Measurements from ENCODE around the gene MRPL3.

DNA sequence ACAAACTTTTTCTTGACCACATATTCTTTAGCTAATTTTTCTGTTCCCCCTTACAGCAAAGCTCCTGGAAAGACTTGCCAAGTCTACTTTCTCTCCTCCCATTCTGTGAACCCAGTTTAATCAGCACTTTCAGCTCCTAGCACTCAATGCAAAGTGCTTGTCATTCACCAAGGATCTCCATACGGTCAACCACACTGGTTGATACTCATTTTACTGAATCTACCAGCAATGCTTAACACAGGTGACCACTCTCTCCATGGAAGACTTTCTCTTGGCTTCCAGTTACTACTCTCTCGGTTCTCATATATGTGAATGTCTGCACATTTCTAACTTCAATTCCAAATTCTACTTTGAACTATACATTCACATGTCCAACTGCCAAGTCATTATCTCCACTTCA lies 11.7 kb downstream of the MRPL3 start:
- TF ChIP-seq POLR2AphosphoS5 (IDR thresholded peaks at IDR 0.05; ENCODE audit: low read length) (no peak; the same call in 1 of the 2 replicates), POLR2A (IDR thresholded peaks at IDR 0.05; ENCODE audit: low read depth, low read length) (no peak), ZNF207 (IDR thresholded peaks at IDR 0.05; ENCODE audit: borderline replicate concordance) (no peak), RFX5 (IDR thresholded peaks at IDR 0.05; ENCODE audit: low read depth, low read length) (no peak), GATAD2B (conservative IDR thresholded peaks at IDR 0.05; ENCODE audit: low read depth) (no peak), LARP7 (IDR thresholded peaks at IDR 0.05) (no peak)
- TF ChIP-seq, protein P1, sequence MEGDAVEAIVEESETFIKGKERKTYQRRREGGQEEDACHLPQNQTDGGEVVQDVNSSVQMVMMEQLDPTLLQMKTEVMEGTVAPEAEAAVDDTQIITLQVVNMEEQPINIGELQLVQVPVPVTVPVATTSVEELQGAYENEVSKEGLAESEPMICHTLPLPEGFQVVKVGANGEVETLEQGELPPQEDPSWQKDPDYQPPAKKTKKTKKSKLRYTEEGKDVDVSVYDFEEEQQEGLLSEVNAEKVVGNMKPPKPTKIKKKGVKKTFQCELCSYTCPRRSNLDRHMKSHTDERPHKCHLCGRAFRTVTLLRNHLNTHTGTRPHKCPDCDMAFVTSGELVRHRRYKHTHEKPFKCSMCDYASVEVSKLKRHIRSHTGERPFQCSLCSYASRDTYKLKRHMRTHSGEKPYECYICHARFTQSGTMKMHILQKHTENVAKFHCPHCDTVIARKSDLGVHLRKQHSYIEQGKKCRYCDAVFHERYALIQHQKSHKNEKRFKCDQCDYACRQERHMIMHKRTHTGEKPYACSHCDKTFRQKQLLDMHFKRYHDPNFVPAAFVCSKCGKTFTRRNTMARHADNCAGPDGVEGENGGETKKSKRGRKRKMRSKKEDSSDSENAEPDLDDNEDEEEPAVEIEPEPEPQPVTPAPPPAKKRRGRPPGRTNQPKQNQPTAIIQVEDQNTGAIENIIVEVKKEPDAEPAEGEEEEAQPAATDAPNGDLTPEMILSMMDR (IDR thresholded peaks at IDR 0.05 in 2 of 3, conservative IDR thresholded peaks at IDR 0.05 in 1 of 3; ENCODE audit: control insufficient read depth in 2 of 3, extremely low read depth in 1 of 3, insufficient read depth in 1 of 3, low read depth in 3 of 3, low read length in 3 of 3) = no peak
- TF ChIP-seq, protein P2, sequence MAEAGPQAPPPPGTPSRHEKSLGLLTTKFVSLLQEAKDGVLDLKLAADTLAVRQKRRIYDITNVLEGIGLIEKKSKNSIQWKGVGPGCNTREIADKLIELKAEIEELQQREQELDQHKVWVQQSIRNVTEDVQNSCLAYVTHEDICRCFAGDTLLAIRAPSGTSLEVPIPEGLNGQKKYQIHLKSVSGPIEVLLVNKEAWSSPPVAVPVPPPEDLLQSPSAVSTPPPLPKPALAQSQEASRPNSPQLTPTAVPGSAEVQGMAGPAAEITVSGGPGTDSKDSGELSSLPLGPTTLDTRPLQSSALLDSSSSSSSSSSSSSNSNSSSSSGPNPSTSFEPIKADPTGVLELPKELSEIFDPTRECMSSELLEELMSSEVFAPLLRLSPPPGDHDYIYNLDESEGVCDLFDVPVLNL (IDR thresholded peaks at IDR 0.05; ENCODE audit: low read depth, low read length) = no peak

All from GM12878 (cell line).